ENCODE results near the gene LHPP.

The LHPP gene

GRCh38 chr10:124559372-124560132 is 97.9 kb downstream of the LHPP start:
- DNase-seq, result no peak

GRCh38 chr10:124560377-124561105 is 98.9 kb downstream of the LHPP start:
- DNase-seq, result no peak

GRCh38 chr10:124561206-124561605 is 99.6 kb downstream of the LHPP start:
- DNase-seq, result no peak

GRCh38 chr10:124562425-124563060 is 100.9 kb downstream of the LHPP start:
- DNase-seq, result no peak

GRCh38 chr10:124563320-124564040 is 101.9 kb downstream of the LHPP start:
- DNase-seq, result no peak

- DNase-seq, result no peak
Measured at GRCh38 chr10:124564881-124565280, 103.3 kb downstream of the LHPP start.

GRCh38 chr10:124565565-124566221 is 104.1 kb downstream of the LHPP start:
- no peak for DNase-seq

GRCh38 chr10:124566222-124566888 is 104.7 kb downstream of the LHPP start:
- no peak for DNase-seq

GRCh38 chr10:124566981-124567835 is 105.6 kb downstream of the LHPP start:
- no peak for DNase-seq

- DNase-seq, result no peak
Measured at GRCh38 chr10:124568339-124568738, 106.7 kb downstream of the LHPP start.

- DNase-seq, result no peak
Measured at GRCh38 chr10:124568848-124569622, 107.4 kb downstream of the LHPP start.

GRCh38 chr10:124569623-124570470 is 108.2 kb downstream of the LHPP start:
- DNase-seq, result no peak

GRCh38 chr10:124570646-124571045 is 109.0 kb downstream of the LHPP start:
- no peak for DNase-seq

- no peak for DNase-seq
Measured at GRCh38 chr10:124572751-124573150, 111.1 kb downstream of the LHPP start.

- DNase-seq, result no peak
Measured at GRCh38 chr10:124573726-124574455, 112.3 kb downstream of the LHPP start.

GRCh38 chr10:124574456-124575070 is 112.9 kb downstream of the LHPP start:
- no peak for DNase-seq

GRCh38 chr10:124575107-124576035 is 113.7 kb downstream of the LHPP start:
- DNase-seq, result no peak
